ENCODE measurements around the gene SASH1. TPM values are rescaled to one million over a fixed set of nuclear protein-coding genes. Genes with fewer than 3 reads are reported as not detected.

Gene SASH1
- total RNA-seq, 2 donors from 2014 or later, result 14.9 to 16.4 TPM

GRCh38 chr6:148509119-148509799, 166.6 kb downstream of the SASH1 start:
- H3K9me3 ChIP-seq, result no peaks in the 10 kb centered on the region
- DNase-seq, result no peak
- peak overlapping the region; percentile 40 to 53 for H3K9ac ChIP-seq (ENCODE audit: low read depth in 2 of 2, low read length in 2 of 2)
- H3K4me1 ChIP-seq, result no peaks in the 10 kb centered on the region
- no peak for TF ChIP-seq CTCF (IDR thresholded peaks at IDR 0.05)
- intact Hi-C loops (cut with DNase I), result no loop called here
- peak overlapping the region; percentile 12 for H3K4me3 ChIP-seq
- H3K27me3 ChIP-seq, result no peaks in the 10 kb centered on the region
- peak overlapping the region; percentile 63 for H3K27ac ChIP-seq
- no peaks in the 10 kb centered on the region for H3K36me3 ChIP-seq

GRCh38 chr6:148509800-148510581, 167.4 kb downstream of the SASH1 start:
- TF ChIP-seq CTCF (IDR thresholded peaks at IDR 0.05), result no peak
- Histone ChIP-seq H3K9ac (ENCODE audit: low read depth in 2 of 2, low read length in 2 of 2) (peak overlapping the region; percentile 40 to 53), H3K27ac (peak overlapping the region; percentile 63), H3K27me3 (no peaks in the 10 kb centered on the region), H3K36me3 (no peaks in the 10 kb centered on the region), H3K4me1 (no peaks in the 10 kb centered on the region), H3K4me3 (peak overlapping the region; percentile 12), H3K9me3 (no peaks in the 10 kb centered on the region)
- intact Hi-C loops (cut with DNase I), result no loop called here
- peak; percentile 45 for DNase-seq

GRCh38 chr6:148513145-148514071, 170.8 kb downstream of the SASH1 start:
- no peak for TF ChIP-seq CTCF (IDR thresholded peaks at IDR 0.05)
- H3K4me3 ChIP-seq, result no peak overlapping the region
- intact Hi-C loops (cut with DNase I), result no loop called here
- DNase-seq, result no peak
- no peaks in the 10 kb centered on the region for H3K4me1 ChIP-seq
- no peaks in the 10 kb centered on the region for H3K36me3 ChIP-seq
- no peaks in the 10 kb centered on the region for H3K9me3 ChIP-seq
- no peaks in the 10 kb centered on the region for H3K27me3 ChIP-seq
- H3K27ac ChIP-seq, result peak overlapping the region; percentile 66
- peak overlapping the region in 1 of 2 donors; percentile 16 for H3K9ac ChIP-seq (ENCODE audit: low read depth in 2 of 2, low read length in 2 of 2)

- DNase-seq, result no peak
- no peaks in the 10 kb centered on the region for H3K4me1 ChIP-seq
- intact Hi-C loops (cut with DNase I), result no loop called here
- peak overlapping the region in 1 of 2 donors; percentile 16 for H3K9ac ChIP-seq (ENCODE audit: low read depth in 2 of 2, low read length in 2 of 2)
- TF ChIP-seq CTCF (IDR thresholded peaks at IDR 0.05), result no peak
- peak overlapping the region; percentile 66 for H3K27ac ChIP-seq
- H3K27me3 ChIP-seq, result no peaks in the 10 kb centered on the region
- H3K36me3 ChIP-seq, result no peaks in the 10 kb centered on the region
- no peak overlapping the region for H3K4me3 ChIP-seq
- no peaks in the 10 kb centered on the region for H3K9me3 ChIP-seq
Observed at GRCh38 chr6:148514091-148514845, 171.6 kb downstream of the SASH1 start.
